Fibroblast of skin of scalp (primary cell): ENCODE results near the gene ATP6V0A1.
A peak's percentile ranks its signal among the peaks of the same experiment; 100 is the strongest.
"Not testable (repeated sequence)": the region's sequence is repeated elsewhere in the genome, so short reads cannot be mapped to it uniquely, and the experiment has no call there.

Experiments
- DNase-seq: peaks from one replicate; pipeline ENCODE4 v3.0.0-alpha.2; 2013

ATP6V0A1 gene

DNA sequence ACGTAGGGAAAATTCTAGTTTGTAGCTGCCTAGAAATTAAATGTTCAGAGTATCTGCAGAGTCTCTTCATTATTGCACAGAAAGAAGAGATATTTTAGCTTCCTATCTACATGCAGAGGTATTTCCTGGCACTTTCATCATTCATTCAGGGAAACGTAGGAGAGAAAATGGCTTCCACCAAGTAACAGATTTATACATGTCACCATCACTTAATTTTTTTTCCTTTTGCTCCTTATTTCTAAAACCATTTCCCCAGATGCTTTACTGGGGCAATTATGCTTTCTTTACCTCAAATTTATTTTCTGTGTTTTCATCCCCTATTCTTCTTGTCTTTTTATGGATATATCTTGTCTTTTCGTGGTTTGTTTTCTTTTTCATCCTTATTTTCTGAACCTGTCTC, 18.5 kb downstream of the ATP6V0A1 start:
- DNase-seq = no peak

GRCh38 chr17:42477824-42478223, 19.1 kb downstream of the ATP6V0A1 start:
- DNase-seq = not testable (repeated sequence)

GRCh38 chr17:42484304-42484703, 25.6 kb downstream of the ATP6V0A1 start:
- DNase-seq = peak; percentile 39

DNA sequence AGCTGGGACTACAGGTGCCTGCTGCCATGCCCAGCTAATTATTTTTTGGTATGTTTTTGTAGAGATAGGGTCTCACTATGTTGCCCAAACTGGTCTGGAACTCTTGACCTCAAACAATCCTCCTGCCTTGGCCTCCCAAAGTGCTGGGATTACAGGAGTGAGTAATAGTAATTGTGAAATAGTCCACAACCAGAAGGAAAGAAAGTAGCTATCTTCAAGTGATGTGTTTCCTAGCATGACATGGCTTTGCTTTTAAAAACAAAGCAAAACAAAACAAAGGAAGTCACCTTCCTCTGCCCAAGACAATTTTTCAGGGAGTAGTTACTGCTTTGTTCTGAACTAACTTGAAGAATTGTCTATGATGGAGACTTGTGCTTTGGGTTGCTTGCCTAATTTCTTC, 27.0 kb downstream of the ATP6V0A1 start:
- DNase-seq = no peak

DNA sequence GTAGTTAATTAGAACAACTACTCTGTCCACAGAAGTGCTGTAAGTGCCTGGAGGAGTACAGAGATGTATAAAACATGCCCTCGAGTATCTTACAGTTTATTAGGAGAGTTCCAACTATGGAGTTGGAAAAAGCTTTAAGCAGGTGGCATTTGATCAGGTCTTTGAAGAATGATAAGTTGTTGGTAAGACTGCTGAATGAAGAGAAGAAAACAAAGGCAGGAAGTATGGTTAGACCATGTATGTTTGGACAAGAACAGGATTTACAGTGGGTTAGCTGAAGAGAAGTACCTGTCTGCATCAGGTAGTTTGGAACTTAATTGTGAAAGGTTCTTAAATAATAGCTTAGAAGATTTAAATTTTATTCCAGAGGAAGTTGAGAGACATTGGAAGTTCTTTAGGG, 29.4 kb downstream of the ATP6V0A1 start:
- DNase-seq = no peak

DNA sequence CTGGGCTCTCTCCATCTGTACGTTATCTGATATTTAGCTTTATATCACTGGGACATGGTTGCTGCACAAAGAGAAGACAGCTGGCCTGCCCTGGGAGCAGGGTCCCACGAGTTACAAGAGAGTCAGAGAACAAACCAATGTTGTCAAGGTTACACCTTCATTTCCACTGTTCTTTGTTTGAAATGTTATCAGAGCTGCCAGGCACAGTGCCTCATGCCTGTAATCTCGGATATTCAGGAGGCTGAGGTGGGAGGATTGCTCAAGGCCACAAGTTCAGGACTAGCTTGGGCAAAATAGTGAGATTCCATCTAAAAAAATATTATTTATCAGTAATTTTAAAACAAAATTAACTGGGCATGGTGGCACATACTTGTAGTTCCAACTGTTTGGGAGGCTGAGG, 34.6 kb downstream of the ATP6V0A1 start:
- no peak for DNase-seq

DNA sequence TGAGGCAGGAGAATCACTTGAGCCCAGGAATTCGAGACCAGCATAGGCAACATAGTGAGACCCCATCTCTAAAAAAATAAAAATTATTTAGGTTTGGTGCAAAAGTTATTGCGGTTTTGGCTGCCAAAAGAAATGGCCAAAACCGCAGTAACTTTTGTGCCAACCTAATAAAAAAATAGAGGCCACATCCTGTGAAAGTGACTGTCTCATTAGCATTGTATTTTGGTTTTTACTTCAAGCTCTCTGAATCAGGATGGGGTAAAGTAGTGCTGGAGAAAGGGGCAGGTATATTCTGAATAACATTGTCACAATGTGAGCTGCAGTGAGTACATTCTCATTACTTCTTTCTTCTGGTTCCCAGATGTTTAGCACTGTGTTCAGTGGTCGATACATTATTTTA, 36.0 kb downstream of the ATP6V0A1 start:
- DNase-seq = no peak

- DNase-seq = no peak
These were observed 40.1 kb downstream of the ATP6V0A1 start for GRCh38 chr17:42498828-42499227.

DNA sequence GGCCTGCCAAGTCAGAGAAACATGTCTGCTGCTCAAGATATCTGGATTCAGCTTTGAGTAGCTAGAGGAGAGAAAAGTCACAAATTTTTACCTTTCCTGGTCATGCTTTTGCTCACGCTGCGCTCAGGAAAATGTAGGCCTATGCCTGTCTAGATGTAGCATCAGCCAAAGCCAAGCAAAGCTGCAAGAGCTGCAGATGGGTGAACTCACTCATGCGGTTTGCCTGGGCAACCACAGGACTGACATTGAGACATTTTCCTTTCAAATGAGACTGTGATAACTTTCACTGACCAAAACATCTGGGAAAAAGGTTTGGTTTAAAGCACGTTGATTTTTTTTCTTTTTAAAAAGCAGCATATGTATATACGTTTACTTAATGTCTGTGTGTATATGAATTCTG, 43.4 kb downstream of the ATP6V0A1 start:
- DNase-seq = no peak

GRCh38 chr17:42502926-42503325, 44.2 kb downstream of the ATP6V0A1 start:
- DNase-seq = no peak

DNA sequence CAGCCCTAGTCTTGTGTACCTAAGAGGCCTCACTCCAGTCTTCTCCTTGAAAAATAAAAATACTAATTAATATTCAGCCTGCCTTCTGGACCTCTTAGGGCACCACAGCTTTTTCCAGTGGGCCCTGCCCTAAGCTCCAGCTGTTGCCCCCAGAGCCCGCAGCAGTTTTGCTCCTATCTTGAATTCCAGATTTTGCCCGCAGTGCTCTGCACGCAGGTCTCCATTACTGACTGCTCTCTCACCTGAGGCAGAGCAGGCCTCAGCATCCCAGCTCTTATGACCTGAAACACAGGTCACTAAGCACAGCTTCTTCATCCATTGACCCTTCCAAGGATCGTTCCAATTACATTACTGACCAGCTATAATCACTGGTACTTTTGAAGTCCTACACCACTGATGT, 49.0 kb downstream of the ATP6V0A1 start:
- no peak for DNase-seq

GRCh38 chr17:42508426-42509165, 49.9 kb downstream of the ATP6V0A1 start:
- DNase-seq = no peak

DNA sequence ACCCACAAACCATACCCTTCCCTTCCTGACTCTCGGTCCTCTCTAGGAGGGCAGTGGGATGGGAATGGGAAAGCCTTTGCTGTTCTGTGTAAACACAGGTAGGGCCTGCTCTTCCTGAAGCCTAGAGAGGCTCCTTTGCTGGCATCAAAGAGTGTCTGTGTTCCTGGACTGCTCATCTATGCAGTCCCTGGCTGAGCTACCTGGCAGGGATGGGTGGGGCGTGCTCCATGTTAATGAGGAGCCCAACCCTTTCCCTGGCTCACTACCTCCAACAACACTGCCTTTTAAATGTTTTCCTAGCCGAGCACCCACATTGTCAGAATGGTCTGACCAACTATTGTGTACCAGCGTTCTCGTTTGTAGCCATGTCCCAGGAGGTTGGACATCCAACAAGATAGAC, 50.7 kb downstream of the ATP6V0A1 start:
- DNase-seq = no peak

- no peak for DNase-seq
These were observed 51.2 kb downstream of the ATP6V0A1 start for GRCh38 chr17:42509841-42510240.

DNA sequence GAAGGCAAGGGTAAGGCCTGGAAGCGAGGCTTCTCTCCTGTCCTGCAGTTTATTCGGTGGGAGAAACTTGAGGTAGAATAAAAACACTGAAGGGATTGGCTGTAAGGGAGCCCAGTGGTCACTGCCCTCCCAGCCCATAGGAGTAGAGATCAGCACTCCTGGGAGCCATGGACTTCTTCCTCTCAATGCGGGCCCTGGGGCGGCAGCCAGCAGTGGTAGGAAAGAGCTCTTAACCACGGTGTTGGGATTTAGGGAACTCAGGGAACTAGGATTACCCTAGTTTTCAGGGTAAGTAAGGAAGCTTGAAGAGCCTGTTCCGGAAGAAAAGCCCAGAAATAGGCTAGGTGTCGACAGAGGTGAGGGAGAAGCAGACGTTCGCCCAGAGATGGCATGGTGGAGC, 53.6 kb downstream of the ATP6V0A1 start:
- DNase-seq = no peak

DNA sequence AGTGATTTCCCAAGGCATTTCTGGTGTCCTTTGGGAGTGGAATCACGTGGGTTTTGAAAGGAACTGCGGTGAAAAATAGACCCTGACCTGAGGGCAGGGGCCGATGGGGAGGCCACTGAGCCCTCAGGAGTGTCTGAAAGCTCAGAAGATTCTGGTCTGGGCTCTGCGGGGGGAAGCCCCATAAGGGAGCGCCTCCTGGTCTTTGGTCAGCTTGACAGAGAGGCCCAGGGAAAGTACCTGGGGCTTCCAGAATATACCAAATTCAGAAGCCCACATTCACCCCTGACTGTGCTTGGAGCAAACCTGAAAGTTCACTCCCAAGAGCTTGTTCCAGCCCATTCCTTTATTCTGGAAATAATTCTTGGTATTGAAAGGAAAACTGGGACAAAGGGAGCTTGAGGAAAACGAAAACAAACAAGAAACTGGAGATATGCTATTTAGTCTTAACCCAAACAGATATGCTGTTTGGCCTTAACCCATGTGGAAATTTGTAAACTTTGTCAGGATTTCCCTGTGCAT, 54.1 kb downstream of the ATP6V0A1 start:
- DNase-seq = no peak

DNA sequence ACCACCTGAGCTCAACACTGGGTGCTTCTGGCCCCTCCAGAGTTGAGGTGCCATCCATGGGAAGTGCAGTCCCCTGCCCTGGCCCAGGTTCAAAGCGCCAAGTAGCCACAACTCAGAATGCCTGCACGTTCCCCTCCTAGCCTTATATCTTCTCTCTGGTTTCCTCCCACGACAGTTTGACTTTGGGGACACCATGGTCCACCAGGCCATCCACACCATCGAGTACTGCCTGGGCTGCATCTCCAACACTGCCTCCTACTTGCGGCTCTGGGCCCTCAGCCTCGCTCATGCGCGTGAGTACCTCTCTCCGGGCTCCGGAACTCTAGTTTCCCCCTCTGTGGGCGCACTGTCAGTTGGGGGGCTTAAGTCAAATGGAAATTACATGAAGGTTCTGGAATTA, 55.0 kb downstream of the ATP6V0A1 start:
- no peak for DNase-seq

GRCh38 chr17:42514279-42514678, 55.6 kb downstream of the ATP6V0A1 start:
- DNase-seq = no peak

GRCh38 chr17:42514867-42515266, 56.2 kb downstream of the ATP6V0A1 start:
- DNase-seq = no peak

DNA sequence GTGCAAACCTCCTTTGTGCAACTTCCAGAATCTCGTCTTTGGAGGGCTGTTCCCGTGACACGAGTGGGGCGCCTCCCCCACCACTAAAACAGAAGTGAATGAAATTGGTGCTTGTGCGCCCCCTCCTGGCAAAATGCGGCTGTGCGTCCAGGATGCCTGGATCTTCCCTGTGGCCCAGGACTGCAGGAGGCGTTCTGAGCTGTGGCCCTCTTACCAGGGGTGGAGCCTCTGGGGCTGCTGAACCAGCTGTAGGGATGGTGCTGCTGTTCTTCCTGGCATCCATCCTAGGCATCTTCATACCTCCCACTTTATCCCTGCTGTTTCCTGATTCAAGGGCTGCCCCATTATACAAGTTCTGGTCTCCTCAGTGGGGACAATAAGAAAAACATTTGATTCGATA, 58.8 kb downstream of the ATP6V0A1 start:
- peak; percentile 97 for DNase-seq

- DNase-seq = peak; percentile 98
These were observed 59.5 kb downstream of the ATP6V0A1 start for GRCh38 chr17:42518046-42518754.

GRCh38 chr17:42518755-42519545, 60.3 kb downstream of the ATP6V0A1 start:
- DNase-seq = peak; percentile 63
